NCI-H526 treated with DMSO at 0.1 percent for 48 hours (cell line): ENCODE data around the gene SUMF1.

ENCODE experiments used
- DNase-seq: peaks from one replicate; lab custom pipeline; 2025; lab: John Stamatoyannopoulos, UW

Gene SUMF1

DNA sequence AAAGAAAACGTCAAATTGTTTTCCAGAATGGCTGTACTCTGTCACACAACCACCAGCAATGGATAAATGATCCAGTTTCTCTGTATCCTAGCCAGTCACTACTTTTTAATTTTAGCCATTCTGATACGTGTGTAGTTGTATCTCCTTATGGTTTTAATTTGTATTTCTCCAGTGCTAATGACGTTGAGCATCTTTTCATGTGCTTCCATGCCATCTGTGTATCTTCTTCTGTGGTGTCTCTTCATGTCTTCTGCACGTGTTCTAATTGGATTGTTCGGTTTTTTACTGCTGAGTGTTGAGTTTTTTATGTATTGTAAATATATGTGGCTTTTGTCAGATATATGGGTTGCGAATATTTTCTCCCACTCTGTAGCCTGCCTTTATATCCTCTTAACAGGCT lies 81.9 kb downstream of the SUMF1 start:
- no peak for DNase-seq

DNA sequence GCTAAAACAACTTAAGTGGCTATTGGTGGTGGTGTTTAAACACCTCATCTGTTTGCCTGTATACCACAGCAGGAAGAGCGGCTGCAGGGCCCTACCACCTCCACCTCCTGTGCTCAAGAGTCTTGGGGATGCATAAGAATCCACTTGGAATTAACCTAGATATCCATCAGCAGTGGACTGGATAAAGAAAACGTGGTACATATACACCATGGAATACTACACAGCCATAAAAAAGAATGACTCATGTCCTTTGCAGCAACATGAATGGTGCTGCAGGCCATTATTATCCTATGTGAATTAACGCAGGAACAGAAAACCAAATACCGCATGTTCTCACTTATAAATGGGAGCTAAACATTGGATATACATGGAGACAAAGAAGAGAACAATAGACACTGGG lies 87.1 kb downstream of the SUMF1 start:
- no peak for DNase-seq

DNA sequence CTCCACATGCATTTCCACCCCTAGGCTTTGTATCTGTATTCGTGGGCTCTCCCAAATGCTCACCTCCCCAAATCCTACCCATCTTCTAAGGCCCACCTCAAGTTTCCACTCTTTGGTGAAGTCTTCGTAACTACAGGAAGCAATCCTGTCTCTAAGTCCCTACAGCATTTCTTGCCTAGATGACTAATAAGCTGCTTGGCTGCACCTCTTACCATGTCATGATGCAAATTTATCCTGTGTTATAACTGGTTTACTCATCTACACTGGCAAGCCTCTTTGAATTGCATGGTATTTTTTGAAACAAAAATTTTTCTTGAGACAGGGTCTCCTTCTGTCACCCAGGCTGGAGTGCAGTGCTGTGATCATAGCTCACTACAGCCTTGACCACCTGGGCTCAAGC lies 90.6 kb downstream of the SUMF1 start:
- no peak for DNase-seq

DNA sequence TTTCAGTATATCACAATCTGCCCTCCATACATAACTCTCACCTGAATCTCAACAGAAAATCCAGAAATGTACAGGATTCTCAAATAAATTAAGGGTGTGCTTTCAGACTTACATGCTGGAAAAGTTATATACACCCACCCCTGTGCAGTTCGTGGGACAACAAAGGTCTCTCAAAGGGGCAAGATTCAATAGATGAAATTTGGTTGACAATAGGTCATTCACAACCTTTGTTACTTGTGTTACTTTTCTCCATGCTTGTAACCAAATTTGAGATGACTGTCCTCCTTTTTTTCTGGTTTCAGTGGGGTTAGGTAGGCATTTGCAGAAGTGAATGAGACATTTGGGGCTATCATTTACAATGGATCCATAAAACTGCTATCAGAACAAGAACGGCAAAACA lies 91.2 kb downstream of the SUMF1 start:
- no peak for DNase-seq

DNA sequence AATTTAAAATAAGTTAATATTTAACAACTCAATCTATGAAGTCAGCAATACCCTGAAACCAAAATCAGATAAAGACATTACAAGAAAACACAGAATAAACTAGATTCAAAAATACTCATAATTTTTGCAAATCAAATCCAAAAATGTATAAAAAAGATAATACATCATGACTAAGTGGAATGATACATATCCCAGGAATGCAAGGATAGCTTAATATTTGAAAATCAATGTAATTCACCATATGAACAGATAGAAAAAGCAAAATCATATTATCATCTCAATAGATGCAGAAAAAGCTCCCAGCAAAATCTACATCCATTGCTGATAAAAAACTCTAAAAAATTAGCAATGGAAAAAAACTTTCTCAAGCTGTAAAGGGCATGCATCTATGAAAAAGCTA lies 93.4 kb downstream of the SUMF1 start:
- DNase-seq = no peak

DNA sequence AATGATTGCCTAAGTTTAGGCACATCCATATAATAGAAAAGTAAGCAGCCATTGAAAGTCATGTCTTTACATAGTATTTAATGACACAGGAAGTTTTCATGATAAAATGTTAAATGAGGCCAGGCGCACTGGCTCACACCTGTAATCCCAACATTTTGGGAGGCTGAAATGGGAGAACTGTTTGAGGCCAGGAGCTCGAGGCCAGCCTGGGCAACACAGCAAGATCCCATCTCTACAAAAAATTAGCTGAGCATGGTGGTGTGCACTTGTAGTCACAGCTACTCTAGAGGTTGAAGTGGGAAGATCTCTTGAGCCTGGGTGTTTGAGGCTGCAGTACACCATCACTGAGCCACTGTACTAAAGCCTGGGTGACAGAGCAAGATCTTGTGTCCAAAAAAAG lies 104.5 kb downstream of the SUMF1 start:
- no peak for DNase-seq

DNA sequence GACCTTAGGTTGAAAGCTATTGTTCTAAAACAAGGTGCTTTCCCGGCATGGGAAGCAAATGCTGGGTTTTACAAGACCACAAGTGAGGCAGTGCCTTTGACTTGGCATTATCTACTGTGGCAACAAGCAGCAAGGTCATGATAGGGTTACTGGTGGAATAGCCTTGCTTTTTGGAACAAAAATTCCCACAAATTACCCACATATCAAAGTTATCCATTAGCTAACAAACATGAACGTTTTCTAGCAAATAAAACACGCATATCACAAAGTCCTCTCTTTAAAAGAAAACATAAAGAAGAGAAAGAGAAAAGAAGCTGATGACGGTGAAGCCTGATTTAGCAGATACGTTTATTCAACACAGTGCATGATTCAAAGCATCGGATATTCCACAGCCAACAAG lies 106.3 kb downstream of the SUMF1 start:
- no peak for DNase-seq

DNA sequence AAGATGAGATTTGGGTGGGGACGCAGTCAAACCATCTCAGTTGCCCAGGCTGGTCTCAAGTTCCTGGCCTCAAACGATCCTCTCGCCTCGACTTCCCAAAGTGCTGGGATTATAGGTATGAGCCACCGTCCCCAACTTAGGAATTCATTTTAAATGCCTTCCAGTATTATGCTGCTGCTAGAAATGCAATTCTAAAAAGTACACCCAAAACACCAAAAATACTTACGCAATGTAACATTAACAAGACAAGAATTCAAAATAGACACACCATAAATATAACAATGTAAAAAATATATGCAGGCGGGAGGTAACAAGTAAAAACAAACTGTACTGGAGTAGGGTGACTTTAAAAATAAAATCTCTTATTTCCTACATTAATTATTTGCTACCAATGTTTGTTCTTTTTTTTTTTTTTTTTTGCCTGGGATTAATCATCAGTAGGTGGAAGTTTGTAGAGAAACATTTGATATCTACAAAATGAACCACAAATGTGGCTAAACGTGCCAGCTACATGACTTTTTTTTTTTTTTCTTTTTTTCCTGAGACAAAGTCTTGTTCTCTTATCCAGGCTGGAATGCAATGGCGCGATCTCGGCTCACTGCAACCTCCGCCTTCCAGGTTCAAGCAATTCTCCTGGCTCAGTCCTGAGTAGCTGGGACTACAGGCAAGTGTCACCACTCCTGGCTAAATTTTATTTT lies 107.1 kb downstream of the SUMF1 start:
- no peak for DNase-seq

DNA sequence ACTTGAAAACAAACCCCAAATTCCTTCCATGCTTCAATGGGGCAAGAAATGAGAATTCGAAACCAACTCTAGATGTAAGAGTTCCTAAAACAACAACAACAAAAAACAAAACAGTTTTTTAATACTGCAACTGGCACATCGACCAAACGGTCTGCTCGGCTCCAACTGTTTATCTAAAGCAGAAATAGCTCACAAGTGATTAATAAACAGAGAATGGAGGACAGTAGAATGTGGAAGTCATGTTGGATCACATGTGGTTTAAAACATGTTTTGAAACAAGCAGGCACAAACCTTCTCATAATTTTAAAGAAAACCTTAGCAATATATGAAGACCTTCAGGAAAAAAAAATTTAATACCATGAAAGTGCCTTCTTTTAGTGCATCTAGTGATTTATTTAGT lies 108.8 kb downstream of the SUMF1 start:
- DNase-seq = no peak

DNA sequence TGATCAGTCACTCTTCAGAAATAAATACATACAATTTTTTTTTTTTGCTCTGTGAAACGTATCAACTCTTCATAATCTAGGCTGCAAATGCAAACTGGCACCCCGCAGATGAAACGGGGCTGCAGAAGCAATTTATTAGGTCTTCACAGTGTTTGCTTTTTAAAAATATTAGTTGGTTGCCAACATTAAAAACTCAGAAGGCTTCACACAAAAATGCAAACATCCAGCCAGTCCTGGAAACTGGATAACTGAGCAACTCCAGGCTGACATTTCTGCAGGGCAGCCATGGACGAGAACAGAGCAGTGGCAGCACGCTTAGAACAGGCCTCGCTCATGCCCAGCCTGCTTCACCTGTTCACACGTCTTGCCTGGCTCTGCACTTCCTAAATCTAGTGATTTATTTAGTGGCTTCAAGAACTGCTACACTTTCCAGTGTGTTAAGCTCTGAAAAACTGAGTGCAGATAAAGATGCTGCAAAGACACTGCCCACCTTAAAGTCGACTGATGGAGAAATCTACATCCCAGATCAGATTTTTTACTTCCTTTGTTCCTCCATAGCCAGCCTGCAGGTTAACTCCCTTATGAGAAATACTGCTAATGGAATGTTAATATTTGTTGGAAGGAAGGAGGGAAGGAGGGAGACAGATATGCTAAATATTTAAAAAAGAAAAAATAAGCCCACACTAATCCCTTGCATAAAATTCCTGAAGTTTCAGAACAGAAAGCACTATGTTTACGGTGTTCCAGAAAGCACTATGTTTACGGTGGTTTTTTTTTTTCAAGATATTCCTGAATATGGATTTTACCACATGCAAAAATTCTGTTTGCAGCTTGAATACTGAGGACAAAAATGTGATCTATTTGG lies 110.3 kb downstream of the SUMF1 start:
- no peak for DNase-seq

DNA sequence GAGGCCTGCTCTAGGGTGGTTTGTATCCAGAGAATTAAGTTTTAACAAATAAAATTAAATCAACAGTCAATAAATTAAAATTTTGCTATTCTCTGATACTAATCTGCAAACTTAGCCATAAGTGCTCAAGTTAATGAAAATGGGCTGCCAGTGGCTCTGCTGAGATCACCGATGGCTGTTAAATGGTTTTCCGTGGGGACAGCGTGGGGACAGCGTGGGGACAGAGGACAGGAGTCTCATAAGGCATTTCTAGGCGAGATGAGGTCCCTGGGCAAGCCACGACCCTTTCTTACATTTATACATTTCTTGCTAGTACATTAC lies 110.9 kb downstream of the SUMF1 start:
- DNase-seq = no peak

DNA sequence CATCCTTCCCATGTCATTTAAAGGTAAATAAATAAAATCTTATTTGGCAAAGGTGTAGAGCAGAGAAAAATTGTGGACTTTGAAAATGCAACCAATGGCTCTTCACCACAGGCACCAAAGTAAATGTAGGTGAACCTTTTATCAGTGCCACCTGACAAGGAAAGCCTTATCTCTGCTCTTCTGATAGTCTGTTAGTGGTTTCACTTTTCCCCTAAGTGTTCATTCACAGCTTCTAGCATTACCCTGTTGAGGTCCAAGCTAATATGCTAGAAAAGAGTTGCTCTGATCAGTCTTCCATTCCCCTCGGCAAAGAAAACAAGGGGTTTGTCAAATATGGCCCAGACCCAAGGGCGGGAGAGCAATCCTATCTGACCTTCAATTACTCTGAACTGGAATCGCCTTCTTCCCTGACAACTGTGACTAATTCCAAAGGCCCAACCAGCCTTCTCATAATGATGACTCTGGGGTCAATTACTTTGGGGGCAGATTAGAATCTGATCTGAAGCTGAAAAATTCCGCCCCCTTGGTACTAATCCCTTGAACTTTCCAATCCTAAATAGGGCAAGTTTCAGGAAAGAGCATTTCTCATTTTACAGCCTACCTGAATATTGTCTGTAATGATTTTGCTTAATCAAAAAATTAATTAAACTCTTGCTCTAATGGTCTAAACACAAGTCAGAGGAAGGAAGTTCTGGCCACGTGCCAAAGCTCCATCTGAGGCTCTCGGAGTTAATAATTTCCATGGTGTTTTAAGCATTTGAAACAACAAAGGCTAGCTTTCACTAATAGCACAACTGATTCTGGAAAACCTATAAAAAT lies 111.5 kb downstream of the SUMF1 start:
- no peak for DNase-seq

DNA sequence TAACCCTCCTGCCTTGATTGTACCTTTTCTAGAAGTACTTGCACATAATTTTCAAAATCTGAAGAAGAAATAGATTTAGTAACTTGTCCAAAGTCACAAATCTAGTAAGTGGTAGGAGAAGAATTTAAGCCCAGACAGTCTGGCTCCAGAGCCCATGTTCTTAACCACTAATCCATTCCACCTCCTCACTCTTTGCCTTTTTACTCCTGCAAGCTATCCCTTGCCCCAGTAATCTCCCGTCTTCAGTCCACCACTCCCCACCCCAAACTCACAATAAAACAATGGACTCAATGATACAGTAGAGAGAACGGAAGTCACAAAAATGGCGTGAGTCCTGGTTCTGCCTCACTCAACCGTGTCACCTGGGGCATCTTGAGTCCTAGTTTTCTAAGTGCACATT lies 115.2 kb downstream of the SUMF1 start:
- no peak for DNase-seq

DNA sequence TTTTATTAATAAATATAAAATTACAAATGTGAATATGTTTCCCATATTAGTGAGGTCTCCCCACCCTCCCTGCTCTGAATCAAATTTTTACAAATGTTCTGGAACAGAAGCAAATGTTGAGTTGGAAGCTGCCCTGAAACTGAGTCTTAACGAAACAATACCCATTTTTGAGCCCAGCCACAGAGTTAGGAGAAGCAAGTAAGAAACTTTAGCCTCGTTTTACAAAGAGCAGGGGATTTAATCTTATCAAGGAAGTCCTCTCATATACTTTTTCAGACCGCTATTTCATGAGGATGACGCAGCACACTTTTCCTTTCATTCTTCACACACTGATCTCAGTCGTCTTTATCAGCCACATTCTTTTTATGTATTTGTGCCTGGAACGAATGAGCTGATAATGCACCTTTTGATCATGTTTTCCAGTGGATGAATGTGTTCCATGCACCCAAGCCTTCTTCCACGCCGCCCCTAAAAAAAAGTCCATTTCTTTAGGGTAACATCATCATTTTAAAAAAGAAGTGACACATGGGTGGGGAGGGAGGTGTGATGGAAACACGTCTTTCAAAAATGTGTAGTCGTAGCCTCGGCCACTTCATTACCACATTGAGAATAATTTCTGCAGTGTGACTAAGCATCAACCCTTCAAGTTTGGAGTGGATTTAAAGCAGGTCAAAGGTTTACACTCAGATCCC lies 115.8 kb downstream of the SUMF1 start:
- no peak for DNase-seq

DNA sequence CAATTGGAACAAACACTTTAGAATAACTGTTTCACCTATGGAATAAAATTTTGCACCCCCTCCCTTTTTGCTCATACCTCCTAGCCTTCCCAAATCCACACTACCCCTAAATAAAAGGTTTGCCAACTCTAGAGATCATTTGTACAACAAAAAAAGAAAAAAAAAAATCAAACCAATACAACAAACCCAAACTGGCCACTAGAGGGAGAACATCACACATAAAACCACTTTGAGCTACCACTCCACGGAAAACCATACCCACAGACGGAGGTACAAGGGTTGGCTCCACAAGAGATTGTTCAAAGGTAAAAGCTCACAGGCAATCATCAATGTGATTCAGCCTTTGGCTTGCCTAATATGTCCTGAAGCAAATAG lies 116.3 kb downstream of the SUMF1 start:
- peak; percentile 32 for DNase-seq

DNA sequence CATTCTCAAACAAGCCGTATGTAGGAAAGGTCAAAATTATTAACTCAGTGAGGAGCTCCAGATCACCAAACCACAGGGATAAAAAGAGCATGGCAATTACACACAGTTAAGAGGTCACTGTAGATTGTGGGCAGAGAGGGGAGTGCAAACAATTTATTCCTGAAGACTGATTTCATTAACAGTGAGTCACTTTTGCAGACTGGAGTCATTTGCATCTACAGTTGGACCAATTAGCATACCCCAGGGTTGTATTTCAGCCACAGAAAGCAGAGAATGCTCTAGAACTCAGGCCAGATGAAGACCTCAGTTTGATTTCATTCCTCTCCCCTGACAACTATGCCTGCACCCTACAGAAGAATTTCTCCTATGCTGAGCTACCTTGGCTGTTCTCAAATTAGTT lies 123.8 kb downstream of the SUMF1 start:
- DNase-seq = peak; percentile 63

DNA sequence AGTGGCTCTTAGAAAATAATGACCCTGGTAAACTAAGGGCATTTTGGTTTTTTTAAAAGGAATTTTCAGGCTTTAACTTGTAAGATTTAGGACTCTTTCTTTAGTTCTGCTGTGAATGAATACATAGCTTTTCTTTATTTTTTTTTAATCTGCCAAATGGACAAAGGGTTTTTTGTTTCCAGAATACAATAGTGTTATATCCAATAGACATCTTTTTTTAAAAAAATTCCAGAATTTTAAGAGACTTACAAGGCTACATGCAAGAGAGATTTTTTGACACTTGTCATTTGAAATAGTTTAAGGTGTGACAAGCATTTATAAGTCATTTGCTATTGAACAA lies 125.8 kb downstream of the SUMF1 start:
- no peak for DNase-seq

DNA sequence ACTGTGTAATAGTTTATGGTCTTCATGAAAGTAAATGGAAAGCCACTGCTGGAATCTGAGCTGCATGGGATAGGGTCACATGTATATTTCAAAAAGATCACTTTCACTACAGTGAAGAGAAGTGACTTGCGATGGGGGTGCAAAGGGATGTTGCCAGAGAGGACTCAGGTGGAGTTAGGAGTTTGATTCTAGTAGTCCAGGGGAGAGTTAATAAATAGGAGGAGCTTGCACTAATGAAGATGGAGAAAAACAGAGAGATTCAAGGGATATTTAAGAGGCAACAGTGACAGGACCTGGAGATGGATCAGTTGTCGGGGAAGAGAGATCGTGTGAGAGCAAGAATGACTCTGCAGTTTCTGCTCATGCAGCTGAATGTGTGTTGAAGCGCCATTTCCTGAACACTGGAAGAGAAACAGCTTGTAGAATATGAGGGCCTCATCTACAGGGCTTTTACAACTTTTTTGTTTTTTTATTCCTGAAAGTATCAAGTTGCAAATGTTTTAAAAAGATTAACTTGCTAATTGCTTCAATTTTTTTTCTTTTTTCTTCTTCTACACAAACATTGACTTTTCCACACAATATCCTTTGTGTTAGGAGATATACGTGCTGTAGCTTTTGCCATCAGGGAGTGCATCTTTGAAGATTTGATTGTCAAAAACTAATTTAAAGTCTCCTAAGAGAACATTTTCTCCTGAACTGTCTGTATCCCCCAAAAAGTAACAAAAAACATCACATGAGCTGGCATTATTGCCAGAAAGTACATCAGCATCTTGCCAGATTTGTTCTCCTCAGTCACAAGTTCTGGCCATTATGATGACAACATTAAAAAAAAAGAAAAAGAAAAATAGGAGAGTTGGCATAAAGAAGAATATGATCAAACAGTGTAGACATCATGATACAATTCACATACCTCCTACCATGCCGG lies 126.4 kb downstream of the SUMF1 start:
- no peak for DNase-seq

DNA sequence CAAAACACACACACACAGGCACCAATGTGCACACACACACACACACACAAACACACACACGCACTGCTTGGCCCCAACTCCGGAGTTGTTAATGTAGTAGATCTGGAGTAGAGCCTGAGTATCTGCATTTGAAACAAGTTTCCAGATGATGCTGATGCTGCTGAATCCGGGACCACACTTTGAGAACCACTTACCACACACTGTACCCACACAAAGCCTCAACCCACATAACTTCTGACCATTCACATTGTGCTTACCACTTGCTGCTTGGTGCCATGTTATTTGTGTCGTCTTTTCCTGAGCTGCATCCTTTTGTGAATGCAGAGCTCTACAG lies 127.0 kb downstream of the SUMF1 start:
- no peak for DNase-seq

DNA sequence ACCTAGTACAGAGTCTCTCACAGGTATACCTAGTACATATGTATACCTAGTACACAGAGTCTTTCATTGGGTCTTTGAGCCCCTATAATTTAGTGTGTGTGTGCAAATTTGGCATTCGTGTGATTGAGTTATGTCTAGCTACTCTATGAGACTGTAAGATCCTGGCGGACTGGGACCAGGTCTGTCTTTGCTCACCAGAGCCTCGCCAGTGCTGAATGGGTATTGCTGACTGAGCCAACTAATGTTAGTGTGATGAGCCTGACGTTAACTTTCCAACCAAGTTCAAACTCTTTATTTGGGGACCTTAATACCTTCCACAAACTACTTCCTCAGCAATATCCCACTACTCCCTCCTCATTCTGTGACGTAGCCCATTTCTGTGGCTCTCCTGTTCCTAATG lies 128.3 kb downstream of the SUMF1 start:
- DNase-seq = no peak

DNA sequence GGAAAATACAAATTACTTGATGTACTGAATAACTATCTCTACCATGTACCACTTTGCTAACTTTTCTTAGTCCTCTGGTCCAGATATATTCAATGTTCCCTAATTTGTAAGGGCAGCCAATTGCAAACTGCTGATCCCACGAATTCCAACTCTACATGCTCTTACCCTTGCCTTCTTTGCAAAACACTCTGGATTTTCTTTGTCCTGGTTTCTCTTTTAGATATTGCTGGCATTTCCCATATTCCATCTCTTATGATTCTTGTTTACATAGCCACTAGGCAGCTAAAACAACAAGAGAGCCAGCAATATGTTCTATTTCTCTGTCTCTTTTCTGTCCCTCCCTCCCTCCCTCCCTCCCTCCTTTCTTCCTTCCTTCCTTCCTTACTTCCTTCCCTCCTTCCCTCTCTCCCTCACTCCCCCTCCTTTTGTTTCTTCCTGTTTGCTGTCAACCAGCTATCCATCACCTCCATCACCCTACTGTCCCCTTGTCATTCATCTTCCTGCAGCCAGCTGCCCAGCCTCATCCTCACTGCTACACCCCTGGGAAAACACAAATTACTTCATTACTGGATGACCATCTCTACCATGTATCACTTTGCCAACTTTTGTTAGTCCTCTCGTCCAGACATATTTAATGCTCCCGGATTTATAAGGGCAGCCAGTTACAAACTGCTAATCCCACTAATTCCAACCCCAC lies 130.1 kb downstream of the SUMF1 start:
- DNase-seq = no peak
